Keratinocyte (primary cell): ENCODE results near the gene TANGO2. TPM values are rescaled to one million over a fixed set of nuclear protein-coding genes. Genes with fewer than 3 reads are reported as not detected.

ENCODE experiments used
- DNase-seq: peaks from one replicate; pipeline ENCODE4 v3.0.0-alpha.2; 2011; ENCODE audit warnings: low read depth, missing footprints, low spot score
- FAIRE-seq: peaks from 2 replicates; lab custom pipeline; 2011; peaks lifted over from hg19 to GRCh38; lab: Jason Lieb, UNC
- H2AFZ ChIP-seq: 2 replicates; pipeline ENCODE4 v1.6.0; 2012; ENCODE audit warnings: low read length, control low read depth, inconsistent platforms; ENCODE audit not compliant: control insufficient read depth
- H3K27ac ChIP-seq: 2 replicates; pipeline ENCODE4 v1.5.1; 2011; ENCODE audit warnings: low read length; ENCODE audit not compliant: control insufficient read depth, insufficient read depth
- H3K27me3 ChIP-seq: 3 replicates; pipeline ENCODE4 v1.6.0; 2011; ENCODE audit warnings: low read length; ENCODE audit not compliant: control insufficient read depth, insufficient read depth; ENCODE audit errors: extremely low read depth
- H3K36me3 ChIP-seq, 2 experiments: 2 replicates in 1 of 2; 3 replicates in 1 of 2; pipeline ENCODE4 v1.5.1; 2011; ENCODE audit warnings: low read length in 2 of 2, mild to moderate bottlenecking in 1 of 2; ENCODE audit not compliant: control insufficient read depth in 2 of 2, insufficient read depth in 2 of 2; ENCODE audit errors: extremely low read depth in 1 of 2
- H3K4me1 ChIP-seq: 3 replicates; pipeline ENCODE4 v1.5.1; 2011; ENCODE audit warnings: low read length; ENCODE audit not compliant: control insufficient read depth, insufficient read depth; ENCODE audit errors: extremely low read depth
- H3K4me2 ChIP-seq: 3 replicates; pipeline ENCODE4 v1.6.0; 2011; ENCODE audit warnings: low read depth, low read length; ENCODE audit not compliant: control insufficient read depth, insufficient read depth; ENCODE audit errors: extremely low read depth
- H3K4me3 ChIP-seq, 3 experiments: fragments of 200-600 bp in 1 of 3; sonication (generic) in 1 of 3; 2 replicates in 2 of 3; 3 replicates in 1 of 3; pipeline ENCODE4 v1.5.1; 2011 to 2016; ENCODE audit warnings: low read length in 3 of 3, mild to moderate bottlenecking in 3 of 3, control low read depth in 2 of 3, inconsistent platforms in 1 of 3, low read depth in 1 of 3, mixed read lengths in 1 of 3, mixed run types in 1 of 3, moderate library complexity in 1 of 3; ENCODE audit not compliant: control insufficient read depth in 2 of 3, insufficient read depth in 2 of 3; ENCODE audit errors: extremely low read depth in 1 of 3
- H3K79me2 ChIP-seq: 2 replicates; pipeline ENCODE4 v1.6.0; 2012; ENCODE audit warnings: low read length; ENCODE audit not compliant: control insufficient read depth, insufficient read depth
- H3K9ac ChIP-seq: 3 replicates; pipeline ENCODE4 v1.6.0; 2011; ENCODE audit warnings: low read length; ENCODE audit not compliant: control insufficient read depth, insufficient read depth; ENCODE audit errors: extremely low read depth
- H3K9me1 ChIP-seq: 3 replicates; pipeline ENCODE4 v1.6.0; 2011; ENCODE audit warnings: low read length; ENCODE audit not compliant: control insufficient read depth, insufficient read depth; ENCODE audit errors: extremely low read depth
- H3K9me3 ChIP-seq: 2 replicates; pipeline ENCODE4 v1.5.1; 2012; ENCODE audit warnings: low read depth, low read length; ENCODE audit not compliant: control insufficient read depth
- H4K20me1 ChIP-seq: 3 replicates; pipeline ENCODE4 v1.6.0; 2011; ENCODE audit warnings: low read length; ENCODE audit not compliant: control insufficient read depth, insufficient read depth; ENCODE audit errors: extremely low read depth
- EZH2 ChIP-seq: IDR thresholded peaks from one replicate; pipeline ENCODE4 v1.6.1; 2012; ENCODE audit warnings: inconsistent platforms, mild to moderate bottlenecking, low read length, moderate library complexity
- dilution Hi-C: fragments of 300-500 bp; cut with MboI; formaldehyde crosslinking; loops from one replicate; pipeline ENCODE4 v1.7.0; 2020; ENCODE audit warnings: low sequenced_read_pairs; ENCODE audit not compliant: extremely low pct_ligation_motif_present
- polyA plus RNA-seq, 5 experiments: library from polyadenylated mRNA; depleted of rRNA in 3 of 5; stranded (reverse) in 3 of 5; stranded (forward) in 1 of 5; unstranded in 1 of 5; fragments of >200 nt; gene quantifications; 1 replicate in 1 of 5; 2 replicates in 3 of 5; 3 replicates in 1 of 5; pipeline versions ENCODE4 v1.2.1 to v1.2.3, GENCODE V29; 2011 to 2012; ENCODE audit warnings: missing spikeins in 2 of 5, low read depth in 1 of 5, low replicate concordance in 1 of 5
- TF ChIP-seq, protein P1 (sequence below), 3 experiments: IDR thresholded peaks in 1 of 3; conservative IDR thresholded peaks in 1 of 3; optimal IDR thresholded peaks in 1 of 3; 2 replicates in 2 of 3; 3 replicates in 1 of 3; pipeline versions ENCODE3 to v1.5.1; 2011; ENCODE audit warnings: low read length in 3 of 3, mild to moderate bottlenecking in 3 of 3, moderate library complexity in 2 of 3, control low read depth in 1 of 3, inconsistent platforms in 1 of 3; ENCODE audit not compliant: insufficient read depth in 2 of 3; ENCODE audit errors: extremely low read depth in 1 of 3

Gene TANGO2
- polyA plus RNA-seq, 1 donor (not counting 4 experiments of a cell fraction or from before 2014, with no cell fraction given) = 20.1 TPM

DNA sequence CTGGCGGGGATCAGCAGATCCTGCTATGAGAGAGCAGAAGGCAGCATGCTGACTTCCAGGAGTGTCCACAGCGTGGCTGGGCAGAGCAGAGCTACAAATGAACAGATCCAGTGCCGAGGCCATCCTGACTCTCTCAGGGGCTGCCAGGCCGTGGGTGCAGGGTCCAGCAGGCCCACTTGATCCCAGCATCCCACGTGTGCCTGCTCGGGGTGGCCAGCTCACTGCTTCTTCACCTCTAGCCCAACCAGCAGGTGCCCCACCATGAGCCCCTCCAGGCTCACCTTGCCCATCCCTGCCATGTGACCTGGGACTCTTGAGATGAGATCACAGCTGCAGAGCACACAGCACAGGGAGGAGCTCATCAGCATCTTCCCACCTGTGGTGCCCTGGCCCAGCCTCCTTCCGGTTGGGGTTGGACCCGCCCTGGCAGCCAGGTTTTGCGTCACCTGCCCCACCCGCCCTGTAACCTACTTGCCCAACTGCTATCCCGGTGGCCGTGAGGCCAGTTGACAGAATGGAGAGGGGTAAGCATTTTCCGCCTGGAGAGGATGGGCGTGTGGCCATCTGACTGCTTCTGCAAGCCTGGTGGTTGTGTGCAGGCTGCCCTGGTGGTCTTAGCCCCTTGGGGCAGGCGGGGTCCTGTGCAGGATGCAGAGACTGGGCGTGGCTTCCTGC, 11.0 kb downstream of the TANGO2 start:
- H2AFZ ChIP-seq = no peak overlapping the region
- TF ChIP-seq, protein P1, sequence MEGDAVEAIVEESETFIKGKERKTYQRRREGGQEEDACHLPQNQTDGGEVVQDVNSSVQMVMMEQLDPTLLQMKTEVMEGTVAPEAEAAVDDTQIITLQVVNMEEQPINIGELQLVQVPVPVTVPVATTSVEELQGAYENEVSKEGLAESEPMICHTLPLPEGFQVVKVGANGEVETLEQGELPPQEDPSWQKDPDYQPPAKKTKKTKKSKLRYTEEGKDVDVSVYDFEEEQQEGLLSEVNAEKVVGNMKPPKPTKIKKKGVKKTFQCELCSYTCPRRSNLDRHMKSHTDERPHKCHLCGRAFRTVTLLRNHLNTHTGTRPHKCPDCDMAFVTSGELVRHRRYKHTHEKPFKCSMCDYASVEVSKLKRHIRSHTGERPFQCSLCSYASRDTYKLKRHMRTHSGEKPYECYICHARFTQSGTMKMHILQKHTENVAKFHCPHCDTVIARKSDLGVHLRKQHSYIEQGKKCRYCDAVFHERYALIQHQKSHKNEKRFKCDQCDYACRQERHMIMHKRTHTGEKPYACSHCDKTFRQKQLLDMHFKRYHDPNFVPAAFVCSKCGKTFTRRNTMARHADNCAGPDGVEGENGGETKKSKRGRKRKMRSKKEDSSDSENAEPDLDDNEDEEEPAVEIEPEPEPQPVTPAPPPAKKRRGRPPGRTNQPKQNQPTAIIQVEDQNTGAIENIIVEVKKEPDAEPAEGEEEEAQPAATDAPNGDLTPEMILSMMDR (optimal IDR thresholded peaks at IDR 0.05 in 1 of 3, IDR thresholded peaks at IDR 0.05 in 1 of 3, conservative IDR thresholded peaks at IDR 0.05 in 1 of 3; ENCODE audit: extremely low read depth in 1 of 3, insufficient read depth in 2 of 3, low read length in 3 of 3) = no peak
- TF ChIP-seq EZH2 = no peak
- no peaks in the 10 kb centered on the region for H3K9me3 ChIP-seq
- no peaks in the 10 kb centered on the region for H3K27me3 ChIP-seq
- dilution Hi-C loops = no loop called here
- FAIRE-seq (peak; percentile 44), DNase-seq (no peak)
- peaks cover 8 to 12% of the 10 kb centered on the region in 2 experiments for H3K36me3 ChIP-seq
- no peak overlapping the region for H3K9ac ChIP-seq
- peaks cover 4% of the 10 kb centered on the region for H3K79me2 ChIP-seq
- H4K20me1 ChIP-seq = peaks cover 3% of the 10 kb centered on the region
- H3K4me3 ChIP-seq = no peak overlapping the region
- H3K27ac ChIP-seq = no peak overlapping the region
- H3K4me2 ChIP-seq = peak overlapping the region; percentile 45
- peaks cover 13% of the 10 kb centered on the region for H3K4me1 ChIP-seq
- H3K9me1 ChIP-seq = no peaks in the 10 kb centered on the region

DNA sequence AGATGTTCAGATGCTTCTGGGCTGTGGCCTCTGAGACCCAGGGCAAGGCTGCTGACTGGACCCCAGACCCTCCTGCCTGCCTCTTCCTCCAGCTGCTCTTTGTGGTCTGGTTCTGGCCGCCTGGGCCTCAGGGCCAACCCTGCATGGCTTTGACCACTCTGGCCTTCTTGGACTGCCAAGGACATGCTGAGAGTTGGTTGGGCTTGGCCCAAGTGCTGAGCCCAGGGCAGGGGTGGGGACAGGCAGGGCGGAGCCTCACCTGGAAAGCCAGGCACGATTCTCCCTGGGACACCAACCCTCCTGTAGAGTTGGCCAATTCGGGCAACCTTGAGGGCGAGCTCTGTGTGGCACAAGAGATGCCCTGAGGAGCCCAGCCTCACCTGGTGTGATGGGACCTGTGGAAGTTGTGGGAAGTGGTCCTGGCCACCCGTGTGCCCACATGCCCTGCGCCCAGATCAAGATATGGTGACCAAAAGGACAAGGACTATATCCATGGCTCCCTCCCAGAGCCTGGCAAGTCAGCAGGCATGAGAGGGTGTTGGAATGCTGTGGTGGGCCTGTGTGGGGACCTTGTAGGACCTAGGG, 11.6 kb downstream of the TANGO2 start:
- H4K20me1 ChIP-seq = peaks cover 3% of the 10 kb centered on the region
- FAIRE-seq = no peak
- no peak overlapping the region for H3K27ac ChIP-seq

More for the DNA sequence above, 11.6 kb downstream of the TANGO2 start:
- peaks cover 10 to 11% of the 10 kb centered on the region in 2 experiments for H3K36me3 ChIP-seq
- TF ChIP-seq, protein P1 (optimal IDR thresholded peaks at IDR 0.05 in 1 of 3, IDR thresholded peaks at IDR 0.05 in 1 of 3, conservative IDR thresholded peaks at IDR 0.05 in 1 of 3; ENCODE audit: extremely low read depth in 1 of 3, insufficient read depth in 2 of 3, low read length in 3 of 3) = no peak
- TF ChIP-seq EZH2 = no peak
- no peak for DNase-seq
- no peaks in the 10 kb centered on the region for H3K9me1 ChIP-seq
- no peak overlapping the region for H3K4me2 ChIP-seq
- H3K4me3 ChIP-seq = no peak overlapping the region
- H3K79me2 ChIP-seq = peaks cover 4% of the 10 kb centered on the region
- no peaks in the 10 kb centered on the region for H3K27me3 ChIP-seq
- H2AFZ ChIP-seq = no peak overlapping the region
- peaks cover 13% of the 10 kb centered on the region for H3K4me1 ChIP-seq
- H3K9me3 ChIP-seq = no peaks in the 10 kb centered on the region
- no peak overlapping the region for H3K9ac ChIP-seq
- dilution Hi-C loops = no loop called here
